ENCODE data around the gene ERF.

- TF ChIP-seq CTCF (IDR thresholded peaks at IDR 0.05) (no peak), POLR2AphosphoS5 (IDR thresholded peaks at IDR 0.05; ENCODE audit: low read depth, low read length) (no peak), IRF3 (IDR thresholded peaks at IDR 0.05; ENCODE audit: low read depth, low read length) (no peak), RFX5 (IDR thresholded peaks at IDR 0.05; ENCODE audit: low read length) (no peak), FOXM1 (IDR thresholded peaks at IDR 0.05; ENCODE audit: low read depth) (no peak), NFIC (IDR thresholded peaks at IDR 0.05; ENCODE audit: borderline replicate concordance) (no peak), SMC3 (IDR thresholded peaks at IDR 0.05; ENCODE audit: low read depth, low read length) (no peak), ZBTB33 (IDR thresholded peaks at IDR 0.05; ENCODE audit: borderline replicate concordance, low read depth) (no peak), TCF12 (IDR thresholded peaks at IDR 0.05) (no peak), MAX (IDR thresholded peaks at IDR 0.05; ENCODE audit: low read depth) (no peak)
These were observed 31.0 kb upstream of the ERF start for GRCh38 chr19:42285988-42286348.

Data from SK-N-SH (cell line).